ENCODE results near the gene KRTAP3-2. TPM values are rescaled to one million over a fixed set of nuclear protein-coding genes. Genes with fewer than 3 reads are reported as not detected.

The KRTAP3-2 gene
- total RNA-seq, 4 donors from 2014 or later = not detected

DNA sequence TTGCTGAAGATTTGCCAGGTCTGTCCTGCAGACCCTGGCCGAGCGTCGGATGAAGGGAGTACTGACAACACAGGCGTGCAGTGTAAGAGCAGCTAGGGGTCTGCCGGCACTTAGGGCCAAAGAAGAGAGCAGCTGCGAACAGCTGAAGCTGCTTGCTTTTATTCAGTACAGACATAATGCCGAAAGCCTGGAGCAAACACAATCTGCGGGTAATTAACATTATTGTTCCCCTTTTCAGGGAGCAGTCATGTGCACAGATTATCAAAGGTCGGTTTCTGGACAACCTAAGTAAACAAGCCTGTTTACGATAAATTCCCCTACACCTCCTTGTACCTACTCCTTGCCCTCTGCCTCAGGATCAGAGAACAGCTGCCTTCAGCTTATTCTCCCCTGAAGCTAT lies 50.3 kb downstream of the KRTAP3-2 start:
- Histone ChIP-seq H3K36me3 (no peaks in the 10 kb centered on the region), H3K27me3 (peaks cover 0 to 22% (median 3%) of the 10 kb centered on the region in 4 donors), H3K9me3 (no peaks in the 10 kb centered on the region), H3K27ac (replicated peaks in 1 of 4) (no peak overlapping the region), H3K4me3 (no peak overlapping the region), H3K4me1 (peaks cover 0 to 14% (median 12%) of the 10 kb centered on the region in 4 donors)
- intact Hi-C loops (cut with DNase I) = no loop called here
- no peak for TF ChIP-seq EP300 (IDR thresholded peaks at IDR 0.05)
- no peak for TF ChIP-seq POLR2A (IDR thresholded peaks at IDR 0.05; ENCODE audit: low read depth)
- TF ChIP-seq, protein P1, sequence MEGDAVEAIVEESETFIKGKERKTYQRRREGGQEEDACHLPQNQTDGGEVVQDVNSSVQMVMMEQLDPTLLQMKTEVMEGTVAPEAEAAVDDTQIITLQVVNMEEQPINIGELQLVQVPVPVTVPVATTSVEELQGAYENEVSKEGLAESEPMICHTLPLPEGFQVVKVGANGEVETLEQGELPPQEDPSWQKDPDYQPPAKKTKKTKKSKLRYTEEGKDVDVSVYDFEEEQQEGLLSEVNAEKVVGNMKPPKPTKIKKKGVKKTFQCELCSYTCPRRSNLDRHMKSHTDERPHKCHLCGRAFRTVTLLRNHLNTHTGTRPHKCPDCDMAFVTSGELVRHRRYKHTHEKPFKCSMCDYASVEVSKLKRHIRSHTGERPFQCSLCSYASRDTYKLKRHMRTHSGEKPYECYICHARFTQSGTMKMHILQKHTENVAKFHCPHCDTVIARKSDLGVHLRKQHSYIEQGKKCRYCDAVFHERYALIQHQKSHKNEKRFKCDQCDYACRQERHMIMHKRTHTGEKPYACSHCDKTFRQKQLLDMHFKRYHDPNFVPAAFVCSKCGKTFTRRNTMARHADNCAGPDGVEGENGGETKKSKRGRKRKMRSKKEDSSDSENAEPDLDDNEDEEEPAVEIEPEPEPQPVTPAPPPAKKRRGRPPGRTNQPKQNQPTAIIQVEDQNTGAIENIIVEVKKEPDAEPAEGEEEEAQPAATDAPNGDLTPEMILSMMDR (IDR thresholded peaks at IDR 0.05) = no peak
- TF ChIP-seq POLR2AphosphoS5 (IDR thresholded peaks at IDR 0.05) = no peak
- DNase-seq (ENCODE audit: extremely low spot score) = no peak
- WGBS = 37% methylated on average over 10 of the region's 10 CpGs

Small RNAs within 50 kb of the gene (small RNA-seq; reads per million reads assigned to genes)
- 0 reads per million in 3 donors for gene KRTAP3-4P

Other genes with a start within 250 kb of the KRTAP3-2 start
- not detected for gene KRT25, start 244.6 kb downstream of the KRTAP3-2 start, total RNA-seq
- gene KRT26, start 227.7 kb downstream of the KRTAP3-2 start, total RNA-seq = not detected
- gene KRT27, start 217.4 kb downstream of the KRTAP3-2 start, total RNA-seq = not detected
- gene KRT28, start 199.9 kb downstream of the KRTAP3-2 start, total RNA-seq = not detected
- gene KRT10, start 177.3 kb downstream of the KRTAP3-2 start, total RNA-seq = 10 to 100 TPM in 3 of 4 donors, 1 to 10 TPM in 1; 9.9 to 15.7 (median 10.7) TPM
- not detected for gene KRT12, start 132.7 kb downstream of the KRTAP3-2 start, total RNA-seq
- under 1 TPM in 1 of 4 donors, not detected in 3; 0.52 TPM for gene KRT20, start 114.7 kb downstream of the KRTAP3-2 start, total RNA-seq
- gene KRT23, start 62.3 kb downstream of the KRTAP3-2 start, total RNA-seq = under 1 TPM in 1 of 4 donors, not detected in 3; 0.50 TPM
- not detected for gene KRT39, start 33.0 kb downstream of the KRTAP3-2 start, total RNA-seq
- gene KRT40, start 15.6 kb downstream of the KRTAP3-2 start, total RNA-seq = not detected
- gene KRTAP3-3, start 5.7 kb downstream of the KRTAP3-2 start, total RNA-seq = not detected
- not detected for gene KRTAP3-1, start 9.2 kb upstream of the KRTAP3-2 start, total RNA-seq
- gene KRTAP1-5, start 27.3 kb upstream of the KRTAP3-2 start, total RNA-seq = not detected
- not detected for gene KRTAP1-4, start 30.3 kb upstream of the KRTAP3-2 start, total RNA-seq
- gene KRTAP1-3, start 35.0 kb upstream of the KRTAP3-2 start, total RNA-seq = not detected
- not detected for gene KRTAP1-1, start 41.5 kb upstream of the KRTAP3-2 start, total RNA-seq
- gene KRTAP2-1, start 47.4 kb upstream of the KRTAP3-2 start, total RNA-seq = not detected
- gene KRTAP2-2, start 55.3 kb upstream of the KRTAP3-2 start, total RNA-seq = not detected
- not detected for gene KRTAP2-3, start 60.2 kb upstream of the KRTAP3-2 start, total RNA-seq
- gene KRTAP2-4, start 66.0 kb upstream of the KRTAP3-2 start, total RNA-seq = not detected
- not detected for gene KRTAP4-7, start 84.2 kb upstream of the KRTAP3-2 start, total RNA-seq
- gene KRTAP4-8, start 98.2 kb upstream of the KRTAP3-2 start, total RNA-seq = not detected
- gene KRTAP4-16, start 102.3 kb upstream of the KRTAP3-2 start, total RNA-seq = not detected
- not detected for gene KRTAP4-9, start 105.5 kb upstream of the KRTAP3-2 start, total RNA-seq
- gene KRTAP4-11, start 118.5 kb upstream of the KRTAP3-2 start, total RNA-seq = not detected
- not detected for gene KRTAP4-12, start 124.3 kb upstream of the KRTAP3-2 start, total RNA-seq
- not detected for gene KRTAP4-6, start 140.6 kb upstream of the KRTAP3-2 start, total RNA-seq
- not detected for gene KRTAP4-5, start 149.9 kb upstream of the KRTAP3-2 start, total RNA-seq
- not detected for gene KRTAP4-4, start 160.8 kb upstream of the KRTAP3-2 start, total RNA-seq
- not detected for gene KRTAP4-3, start 168.3 kb upstream of the KRTAP3-2 start, total RNA-seq
- not detected for gene KRTAP4-2, start 178.3 kb upstream of the KRTAP3-2 start, total RNA-seq
- gene KRTAP4-1, start 185.0 kb upstream of the KRTAP3-2 start, total RNA-seq = not detected
- gene KRTAP9-1, start 190.0 kb upstream of the KRTAP3-2 start, total RNA-seq = not detected
- gene KRTAP9-2, start 226.7 kb upstream of the KRTAP3-2 start, total RNA-seq = not detected
- not detected for gene KRTAP9-3, start 232.5 kb upstream of the KRTAP3-2 start, total RNA-seq
- gene KRTAP9-8, start 238.1 kb upstream of the KRTAP3-2 start, total RNA-seq = not detected
- not detected for gene KRTAP9-4, start 249.8 kb upstream of the KRTAP3-2 start, total RNA-seq

Measured in esophagus muscularis mucosa (tissue), 4 donors.